Loucy (cell line): ENCODE results near the gene PLEK.

ENCODE experiments used
- EZH2phosphoT487 ChIP-seq: fragments of 200-600 bp; IDR thresholded peaks from 2 replicates; pipeline ENCODE4 v1.6.1; 2018; ENCODE audit warnings: antibody characterized with exemption, mild to moderate bottlenecking, moderate library complexity, borderline replicate concordance
- TF ChIP-seq, protein P1 (sequence below): fragments of 200-600 bp; sonication (generic); conservative IDR thresholded peaks from 2 replicates; pipeline ENCODE4 v1.5.1; 2014; ENCODE audit warnings: mild to moderate bottlenecking, antibody characterized with exemption, low read length

DNA sequence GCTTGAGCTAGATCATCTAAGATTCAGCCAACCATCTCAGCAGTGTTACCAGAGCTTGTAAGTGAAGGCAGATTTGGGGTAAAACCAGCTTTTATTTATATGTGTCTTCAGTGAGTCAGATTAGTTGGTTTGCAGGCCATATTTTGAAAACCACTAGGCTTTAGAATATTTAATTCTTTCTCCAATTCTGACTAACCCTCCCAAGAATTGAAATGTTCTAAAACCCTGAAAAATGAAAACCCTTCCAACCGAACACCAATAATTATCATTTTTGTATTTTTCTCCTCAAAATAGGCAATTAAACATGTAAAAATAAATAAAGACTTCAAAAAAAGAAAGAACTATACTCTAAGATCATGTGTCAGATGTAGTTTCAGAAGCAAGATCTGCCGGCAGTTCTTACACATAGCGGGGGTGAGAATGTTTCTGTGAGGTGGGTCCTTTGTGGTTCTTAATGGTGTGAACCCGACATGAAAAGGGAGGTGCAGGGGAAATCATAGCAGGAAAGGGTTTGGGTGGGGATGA, 14.2 kb downstream of the PLEK start:
- TF ChIP-seq, protein P1, sequence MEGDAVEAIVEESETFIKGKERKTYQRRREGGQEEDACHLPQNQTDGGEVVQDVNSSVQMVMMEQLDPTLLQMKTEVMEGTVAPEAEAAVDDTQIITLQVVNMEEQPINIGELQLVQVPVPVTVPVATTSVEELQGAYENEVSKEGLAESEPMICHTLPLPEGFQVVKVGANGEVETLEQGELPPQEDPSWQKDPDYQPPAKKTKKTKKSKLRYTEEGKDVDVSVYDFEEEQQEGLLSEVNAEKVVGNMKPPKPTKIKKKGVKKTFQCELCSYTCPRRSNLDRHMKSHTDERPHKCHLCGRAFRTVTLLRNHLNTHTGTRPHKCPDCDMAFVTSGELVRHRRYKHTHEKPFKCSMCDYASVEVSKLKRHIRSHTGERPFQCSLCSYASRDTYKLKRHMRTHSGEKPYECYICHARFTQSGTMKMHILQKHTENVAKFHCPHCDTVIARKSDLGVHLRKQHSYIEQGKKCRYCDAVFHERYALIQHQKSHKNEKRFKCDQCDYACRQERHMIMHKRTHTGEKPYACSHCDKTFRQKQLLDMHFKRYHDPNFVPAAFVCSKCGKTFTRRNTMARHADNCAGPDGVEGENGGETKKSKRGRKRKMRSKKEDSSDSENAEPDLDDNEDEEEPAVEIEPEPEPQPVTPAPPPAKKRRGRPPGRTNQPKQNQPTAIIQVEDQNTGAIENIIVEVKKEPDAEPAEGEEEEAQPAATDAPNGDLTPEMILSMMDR, result no peak
- no peak for TF ChIP-seq EZH2phosphoT487
